IMR-90 (cell line): Measurements from ENCODE around the gene C10orf71. TPM values are rescaled to one million over a fixed set of nuclear protein-coding genes. Genes with fewer than 3 reads are reported as not detected.

Source experiments
- ATAC-seq: fragments of 200-7000 bp; cut with Tn5 transposase; 2 replicates; pipeline ENCODE4 v1.9.1; 2020; ENCODE audit warnings: low read depth, mild to moderate bottlenecking, moderate library complexity
- Bru-seq: library from RNA; stranded (reverse); fragments of 400-500 nt; gene quantifications from one replicate; lab custom pipeline; 2021; lab: Mats Ljungman, UMichigan
- BruChase-seq, 2 experiments: library from RNA; stranded (reverse); fragments of 400-500 nt; gene quantifications; one replicate each; lab custom pipeline; 2021; lab: Mats Ljungman, UMichigan
- BruUV-seq: library from RNA; stranded (reverse); fragments of 400-500 nt; replicated peaks from 2 replicates; lab custom pipeline; 2021; lab: Mats Ljungman, UMichigan
- CTCF ChIA-PET: fragments of 300-600 bp; formaldehyde crosslinking; extraction: SDS; loops from one replicate; lab custom pipeline; 2021; ENCODE audit warnings: antibody characterized with exemption; lab: Yijun Ruan, JAX
- POLR2A ChIA-PET: fragments of 300-600 bp; sonication (Branson Sonifier 250); formaldehyde crosslinking; loops from one replicate; lab custom pipeline; 2022; ENCODE audit warnings: antibody characterized with exemption; ENCODE audit not compliant: unreplicated experiment; lab: Charles Lee
- DNase-seq: peaks from one replicate; pipeline ENCODE4 v3.0.0; 2013
- H2AFZ ChIP-seq: replicated peaks from 2 replicates; pipeline ENCODE3; 2013; ENCODE audit warnings: low read length, mild to moderate bottlenecking; ENCODE audit not compliant: poor library complexity
- H2AK5ac ChIP-seq: 2 replicates; pipeline ENCODE4 v1.6.1; 2013; ENCODE audit warnings: low read depth, low read length, inconsistent platforms
- H2AK9ac ChIP-seq: replicated peaks from 2 replicates; pipeline ENCODE3; 2013; ENCODE audit warnings: mild to moderate bottlenecking, low read depth, low read length, moderate library complexity; ENCODE audit not compliant: poor library complexity
- H2BK120ac ChIP-seq: 2 replicates; pipeline ENCODE4 v1.6.1; 2013; ENCODE audit warnings: low read depth, low read length, inconsistent platforms
- H2BK15ac ChIP-seq: 3 replicates; pipeline ENCODE4 v1.6.1; 2013; ENCODE audit warnings: low read depth, low read length, inconsistent platforms
- H2BK20ac ChIP-seq: 2 replicates; pipeline ENCODE4 v1.6.1; 2013; ENCODE audit warnings: low read depth, mild to moderate bottlenecking, inconsistent platforms, low read length, moderate library complexity
- H2BK5ac ChIP-seq: 2 replicates; pipeline ENCODE4 v1.6.1; 2013; ENCODE audit warnings: mild to moderate bottlenecking, low read depth, low read length, inconsistent platforms; ENCODE audit not compliant: poor library complexity, severe bottlenecking
- H3K14ac ChIP-seq: replicated peaks from 2 replicates; pipeline ENCODE4 v1.6.1; 2013; ENCODE audit warnings: low read depth, low read length, inconsistent platforms
- H3K18ac ChIP-seq: 2 replicates; pipeline ENCODE4 v1.6.1; 2013; ENCODE audit warnings: low read depth, low read length, control low read depth
- H3K23ac ChIP-seq: 2 replicates; pipeline ENCODE4 v1.6.1; 2013; ENCODE audit warnings: low read depth, low read length, inconsistent platforms
- H3K27ac ChIP-seq: 2 replicates; pipeline ENCODE4 v1.5.1; 2013; ENCODE audit warnings: mild to moderate bottlenecking, control low read depth, low read length; ENCODE audit not compliant: insufficient read depth
- H3K27me3 ChIP-seq: 2 replicates; pipeline ENCODE4 v1.6.1; 2013; ENCODE audit warnings: low read length; ENCODE audit not compliant: control insufficient read depth, insufficient read depth
- H3K36me3 ChIP-seq: 2 replicates; pipeline ENCODE4 v1.6.1; 2013; ENCODE audit warnings: low read length, mixed read lengths; ENCODE audit not compliant: control insufficient read depth, insufficient read depth
- H3K4ac ChIP-seq: 2 replicates; pipeline ENCODE4 v1.6.1; 2013; ENCODE audit warnings: low read depth, low read length, inconsistent platforms
- H3K4me1 ChIP-seq: 2 replicates; pipeline ENCODE4 v1.6.1; 2013; ENCODE audit warnings: low read length, mixed read lengths; ENCODE audit not compliant: control insufficient read depth, insufficient read depth
- H3K4me2 ChIP-seq: 2 replicates; pipeline ENCODE4 v1.6.1; 2013; ENCODE audit warnings: low read depth, mild to moderate bottlenecking, control low read depth, low read length, moderate library complexity
- H3K4me3 ChIP-seq: 2 replicates; pipeline ENCODE4 v1.5.1; 2013; ENCODE audit warnings: low read depth, mild to moderate bottlenecking, control low read depth, low read length, moderate library complexity; ENCODE audit not compliant: insufficient read depth
- H3K56ac ChIP-seq: 2 replicates; pipeline ENCODE4 v1.6.1; 2013; ENCODE audit warnings: low read length, inconsistent platforms; ENCODE audit not compliant: insufficient read depth; ENCODE audit errors: extremely low read depth
- H3K79me1 ChIP-seq, 2 experiments: 2 replicates each; pipeline ENCODE4 v1.6.1; 2013; ENCODE audit warnings: low read length in 2 of 2, inconsistent platforms in 1 of 2, low read depth in 1 of 2
- H3K9ac ChIP-seq: 2 replicates; pipeline ENCODE4 v1.6.1; 2013; ENCODE audit warnings: low read depth, low read length, control low read depth
- H3K9me1 ChIP-seq: 2 replicates; pipeline ENCODE4 v1.6.1; 2013; ENCODE audit warnings: low read length, inconsistent platforms; ENCODE audit not compliant: insufficient read depth
- H3K9me3 ChIP-seq: 2 replicates; pipeline ENCODE4 v1.6.1; 2013; ENCODE audit warnings: low read length; ENCODE audit not compliant: control insufficient read depth, insufficient read depth
- H4K20me1 ChIP-seq: 2 replicates; pipeline ENCODE4 v1.6.1; 2013; ENCODE audit warnings: low read length, inconsistent platforms; ENCODE audit not compliant: insufficient read depth
- H4K5ac ChIP-seq: 2 replicates; pipeline ENCODE4 v1.6.1; 2013; ENCODE audit warnings: mild to moderate bottlenecking, low read depth, low read length, control low read depth
- H4K8ac ChIP-seq, 2 experiments: 2 replicates each; pipeline ENCODE4 v1.6.1; 2013; ENCODE audit warnings: low read depth in 2 of 2, low read length in 2 of 2, control low read depth in 1 of 2, inconsistent platforms in 1 of 2
- H4K91ac ChIP-seq: 2 replicates; pipeline ENCODE4 v1.6.1; 2013; ENCODE audit warnings: low read depth, low read length, inconsistent platforms; ENCODE audit not compliant: insufficient read depth
- BHLHE40 ChIP-seq: fragments of 150-350 bp; IDR thresholded peaks from 2 replicates; pipeline ENCODE4 v1.6.1; 2016; ENCODE audit warnings: mild to moderate bottlenecking, low read depth, low read length
- CEBPB ChIP-seq: IDR thresholded peaks from 2 replicates; pipeline ENCODE4 v1.6.1; 2012; ENCODE audit warnings: low read depth, low read length, improper control_type of control experiment
- CHD1 ChIP-seq: IDR thresholded peaks from 2 replicates; pipeline ENCODE4 v1.6.1; 2012; ENCODE audit warnings: low read depth, low read length, improper control_type of control experiment
- FOS ChIP-seq: fragments of 150-350 bp; IDR thresholded peaks from 2 replicates; pipeline ENCODE4 v1.6.1; 2016; ENCODE audit warnings: low read depth, low read length
- MAFK ChIP-seq: IDR thresholded peaks from 2 replicates; pipeline ENCODE4 v1.6.1; 2012; ENCODE audit warnings: low read depth, low read length, improper control_type of control experiment
- MAZ ChIP-seq: IDR thresholded peaks from 2 replicates; pipeline ENCODE4 v1.6.1; 2012; ENCODE audit warnings: low read depth, mild to moderate bottlenecking, low read length, improper control_type of control experiment, moderate library complexity, borderline replicate concordance
- MXI1 ChIP-seq: IDR thresholded peaks from 2 replicates; pipeline ENCODE4 v1.6.1; 2012; ENCODE audit warnings: low read depth, mild to moderate bottlenecking, low read length, moderate library complexity, borderline replicate concordance
- NFE2L2 ChIP-seq: fragments of 150-350 bp; IDR thresholded peaks from 2 replicates; pipeline ENCODE4 v1.6.1; 2016; ENCODE audit warnings: low read depth, mild to moderate bottlenecking, low read length
- POLR2A ChIP-seq: IDR thresholded peaks from 2 replicates; pipeline ENCODE4 v1.6.1; 2012; ENCODE audit warnings: mild to moderate bottlenecking, low read depth, low read length
- SMC3 ChIP-seq: fragments of 150-350 bp; IDR thresholded peaks from 2 replicates; pipeline ENCODE4 v1.6.1; 2016; ENCODE audit warnings: low read depth, mild to moderate bottlenecking, antibody characterized with exemption, low read length, moderate library complexity
- WGBS, 2 experiments: methylation state at CpG; one replicate each; pipeline versions ENCODE4 v1.1.5 to v1.1.7; 2013; ENCODE audit warnings: missing lambda C conversion rate in 2 of 2; ENCODE audit not compliant: insufficient read length in 1 of 2; ENCODE audit errors: extremely low coverage in 2 of 2; 5-methylcytosine and 5-hydroxymethylcytosine counted together
- dilution Hi-C: fragments of 300-500 bp; cut with HindIII; formaldehyde crosslinking; loops from one replicate; pipeline ENCODE4 v1.14.3; 2018; ENCODE audit warnings: low sequenced_read_pairs; ENCODE audit not compliant: unreplicated experiment
- in situ Hi-C: fragments of 300-500 bp; cut with MboI; formaldehyde crosslinking; loops from 3 replicates; pipeline ENCODE4 v1.14.3; 2019; ENCODE audit warnings: low sequenced_read_pairs, inconsistent platforms, mixed read lengths
- intact Hi-C: fragments of 100-400 bp; cut with micrococcal nuclease; formaldehyde crosslinking; loops from 2 replicates; pipeline ENCODE4 v1.10.0; 2022
- long read RNA-seq: library from polyadenylated mRNA; unstranded; transcript quantifications from one replicate; pipeline ENCODE4 v2.0.0, GENCODE V29; 2021; ENCODE audit not compliant: unreplicated experiment
- polyA plus RNA-seq, 3 experiments: library from polyadenylated mRNA; depleted of rRNA; stranded (reverse); fragments of >200 nt; gene quantifications; 2 replicates each; pipeline ENCODE4 v1.2.3, GENCODE V29; 2012; ENCODE audit warnings: low replicate concordance in 1 of 3
- total RNA-seq: library from RNA; depleted of rRNA; stranded (reverse); fragments of >200 nt; gene quantifications from 2 replicates; pipeline ENCODE4 v1.2.3, GENCODE V29; 2012; rRNA removed
- TF ChIP-seq, protein P1 (sequence below): conservative IDR thresholded peaks from 2 replicates; pipeline ENCODE4 v1.5.1; 2012; ENCODE audit warnings: mild to moderate bottlenecking, low read depth, low read length, improper control_type of control experiment

Gene C10orf71, protein sequence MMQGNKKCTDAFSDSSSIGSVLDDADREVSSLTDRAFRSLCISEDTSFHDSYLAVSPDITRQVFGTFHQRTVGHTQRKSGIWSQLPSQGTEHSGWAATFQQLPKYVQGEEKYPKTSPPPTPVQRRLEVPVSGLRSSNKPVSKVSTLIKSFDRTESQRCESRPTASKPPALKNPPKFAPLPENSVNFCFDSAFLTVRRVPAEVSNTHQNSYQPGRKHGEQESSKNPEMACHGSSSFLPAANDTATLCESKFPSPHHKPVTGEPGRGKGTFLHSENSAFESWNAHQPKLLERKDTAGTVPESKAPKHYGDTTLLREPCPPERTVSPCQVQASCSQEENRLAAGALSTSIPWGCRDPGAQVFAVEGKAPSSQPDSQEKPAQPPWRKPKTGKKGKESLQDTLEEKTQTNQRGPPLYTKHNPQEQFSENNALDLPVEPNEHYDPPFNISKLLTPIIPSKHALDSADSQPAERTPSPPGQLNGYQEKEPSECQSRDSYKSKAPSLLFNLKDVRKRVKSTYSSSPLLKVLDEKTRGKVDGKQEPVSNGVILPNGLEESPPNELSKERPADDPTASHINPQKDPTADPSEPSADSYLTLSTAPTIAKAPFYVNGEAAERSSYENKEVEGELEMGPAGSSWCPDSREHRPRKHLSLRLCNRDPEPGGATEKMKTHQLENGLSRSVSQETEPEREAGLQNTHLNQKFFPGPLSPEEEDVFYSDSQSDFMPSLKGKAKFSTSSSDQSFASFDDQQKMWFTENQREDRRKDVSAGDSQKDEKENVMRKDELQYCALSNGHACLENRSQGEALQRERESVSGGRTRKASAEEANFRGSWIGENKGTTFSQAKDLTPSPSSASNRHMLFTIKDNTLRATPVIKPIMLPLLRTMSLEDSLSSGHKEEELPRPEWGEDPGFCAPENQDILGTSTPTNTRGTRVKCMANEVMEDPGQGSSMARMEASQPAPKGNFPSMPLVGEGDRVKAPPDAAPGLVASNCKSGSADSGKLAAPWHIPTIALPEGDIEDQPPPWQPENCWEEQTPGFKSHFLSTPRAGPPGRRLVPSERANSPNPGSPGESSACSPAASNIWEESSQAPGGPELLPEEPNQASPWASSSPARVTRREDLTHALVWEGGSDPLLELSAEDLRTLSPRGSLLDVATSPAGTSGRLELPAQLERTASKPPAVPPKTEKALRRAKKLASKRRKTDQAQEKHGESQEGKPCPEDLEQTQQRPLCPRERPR (N-terminal part only)
- total RNA-seq (not detected in 2 replicates), polyA plus RNA-seq (2012; rRNA removed) (not detected in 2 replicates), Bru-seq, nascent RNA (not detected), BruChase-seq, experiment 1, labeled RNA remaining after a 6-hour chase (not detected), BruChase-seq, experiment 2, labeled RNA remaining after a 2-hour chase (not detected)
- polyA plus RNA-seq (2012; cell fraction: cytosol; rRNA removed), result not detected in 2 replicates
- polyA plus RNA-seq (2012; cell fraction: nucleus; rRNA removed; ENCODE audit: low replicate concordance), result not detected in 2 replicates
- long read RNA-seq, result 0 reads

DNA sequence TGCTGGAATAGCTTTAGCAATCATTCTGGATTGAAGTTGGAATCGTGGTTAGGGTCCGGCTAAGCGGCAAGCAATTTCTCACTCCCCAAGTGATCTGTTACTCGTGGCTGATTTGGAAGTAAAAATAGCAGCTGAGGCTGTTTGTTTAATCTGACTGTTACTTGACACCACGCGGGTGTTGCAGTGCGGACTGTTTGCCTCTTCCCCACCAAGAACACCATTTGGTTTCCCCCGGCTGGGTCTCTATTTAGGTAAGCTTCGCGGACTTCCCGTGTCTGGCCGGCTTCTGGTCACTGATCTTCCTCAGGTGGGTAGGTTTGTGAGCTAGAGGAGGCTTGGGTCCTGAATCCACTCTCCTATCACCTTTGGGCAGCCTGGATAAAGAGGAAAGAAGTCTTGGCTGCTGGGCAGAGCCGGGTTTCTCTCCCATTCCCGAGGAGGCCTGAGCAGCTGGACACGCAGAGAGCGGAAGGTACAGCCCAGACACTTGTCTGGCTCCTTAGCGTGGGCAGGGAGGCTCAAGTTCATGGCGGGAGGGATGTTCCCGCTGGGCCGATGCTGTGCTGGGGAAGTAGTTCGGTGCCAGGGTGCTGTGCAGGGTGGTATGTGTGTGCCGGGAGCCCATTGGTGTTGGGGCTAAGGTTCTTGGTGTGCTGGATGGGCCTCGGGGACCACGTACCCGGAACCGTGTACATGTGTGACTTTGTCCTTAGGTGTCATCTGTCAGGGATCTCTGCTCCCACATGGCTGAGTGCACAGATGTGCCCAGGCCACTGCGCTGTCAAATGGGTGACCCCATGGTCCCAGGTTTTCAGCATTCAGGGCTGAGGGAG is at the start of gene C10orf71:
Gene C10orf71, plus strand, starts transcription at position 188 of the 833 bp plus-strand sequence. CDS start 23,376 bp downstream, outside the sequence.
- in situ Hi-C loops (no loop called here), dilution Hi-C loops (no loop called here), intact Hi-C loops (loop anchor here (10.0 kb wide), 1 partner anchor 184 kb away; the partner anchor contains the start of gene VSTM4)
- H3K27me3 ChIP-seq, result peaks cover 45% of the 10 kb centered on the region
- H3K23ac ChIP-seq, result no peak within 1 kb of the TSS
- H2AK9ac ChIP-seq, result no peak within 1 kb of the TSS
- no peaks in the 10 kb centered on the region for H3K36me3 ChIP-seq
- no peak within 1 kb of the TSS for H2BK15ac ChIP-seq
- no peaks in the 10 kb centered on the region for H3K9me1 ChIP-seq
- H3K4ac ChIP-seq, result no peak within 1 kb of the TSS
- no peak within 1 kb of the TSS for H2BK120ac ChIP-seq
- DNase-seq (peak; percentile 4), ATAC-seq (peak; percentile 68)
- no peak within 1 kb of the TSS for H3K56ac ChIP-seq
- H3K18ac ChIP-seq, result no peak within 1 kb of the TSS
- no TSS peak for BruUV-seq
- no peak within 1 kb of the TSS for H2BK5ac ChIP-seq
- H4K5ac ChIP-seq, result no peak within 1 kb of the TSS
- no peaks in the 10 kb centered on the region for H4K20me1 ChIP-seq
- H3K14ac ChIP-seq, result no peak within 1 kb of the TSS
- no peak within 1 kb of the TSS; the same call in 1 of the 2 replicates for H3K4me2 ChIP-seq
- H2AFZ ChIP-seq, result peak within 1 kb of the TSS; percentile 23
- H3K27ac ChIP-seq, result no peak within 1 kb of the TSS
- H3K4me1 ChIP-seq, result peaks cover 2% of the 10 kb centered on the region; the same call in 1 of the 2 replicates
- H2AK5ac ChIP-seq, result no peak within 1 kb of the TSS
- H4K8ac ChIP-seq, result no peak within 1 kb of the TSS
- no peak within 1 kb of the TSS for H2BK20ac ChIP-seq
- POLR2A ChIA-PET, result no interaction called here
- 57% methylated on average over 12 of the region's 27 CpGs; no CpG with 5 or more reads in 1 of the 2 experiments for WGBS, 2 experiments
- no peak within 1 kb of the TSS for H3K9ac ChIP-seq
- no peaks in the 10 kb centered on the region for H3K79me1 ChIP-seq
- H3K9me3 ChIP-seq, result no peaks in the 10 kb centered on the region
- CTCF ChIA-PET, result no interaction called here
- no peak within 1 kb of the TSS for H3K4me3 ChIP-seq
- H4K91ac ChIP-seq, result no peak within 1 kb of the TSS
- TF ChIP-seq FOS (no peak), SMC3 (no peak), MAZ (no peak), NFE2L2 (no peak), POLR2A (no peak), MAFK (no peak), BHLHE40 (no peak), MXI1 (no peak), CHD1 (no peak), CEBPB (no peak)
- TF ChIP-seq, protein P1, sequence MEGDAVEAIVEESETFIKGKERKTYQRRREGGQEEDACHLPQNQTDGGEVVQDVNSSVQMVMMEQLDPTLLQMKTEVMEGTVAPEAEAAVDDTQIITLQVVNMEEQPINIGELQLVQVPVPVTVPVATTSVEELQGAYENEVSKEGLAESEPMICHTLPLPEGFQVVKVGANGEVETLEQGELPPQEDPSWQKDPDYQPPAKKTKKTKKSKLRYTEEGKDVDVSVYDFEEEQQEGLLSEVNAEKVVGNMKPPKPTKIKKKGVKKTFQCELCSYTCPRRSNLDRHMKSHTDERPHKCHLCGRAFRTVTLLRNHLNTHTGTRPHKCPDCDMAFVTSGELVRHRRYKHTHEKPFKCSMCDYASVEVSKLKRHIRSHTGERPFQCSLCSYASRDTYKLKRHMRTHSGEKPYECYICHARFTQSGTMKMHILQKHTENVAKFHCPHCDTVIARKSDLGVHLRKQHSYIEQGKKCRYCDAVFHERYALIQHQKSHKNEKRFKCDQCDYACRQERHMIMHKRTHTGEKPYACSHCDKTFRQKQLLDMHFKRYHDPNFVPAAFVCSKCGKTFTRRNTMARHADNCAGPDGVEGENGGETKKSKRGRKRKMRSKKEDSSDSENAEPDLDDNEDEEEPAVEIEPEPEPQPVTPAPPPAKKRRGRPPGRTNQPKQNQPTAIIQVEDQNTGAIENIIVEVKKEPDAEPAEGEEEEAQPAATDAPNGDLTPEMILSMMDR, result no peak
